Measurements from ENCODE around the gene SAMD10.

DNA sequence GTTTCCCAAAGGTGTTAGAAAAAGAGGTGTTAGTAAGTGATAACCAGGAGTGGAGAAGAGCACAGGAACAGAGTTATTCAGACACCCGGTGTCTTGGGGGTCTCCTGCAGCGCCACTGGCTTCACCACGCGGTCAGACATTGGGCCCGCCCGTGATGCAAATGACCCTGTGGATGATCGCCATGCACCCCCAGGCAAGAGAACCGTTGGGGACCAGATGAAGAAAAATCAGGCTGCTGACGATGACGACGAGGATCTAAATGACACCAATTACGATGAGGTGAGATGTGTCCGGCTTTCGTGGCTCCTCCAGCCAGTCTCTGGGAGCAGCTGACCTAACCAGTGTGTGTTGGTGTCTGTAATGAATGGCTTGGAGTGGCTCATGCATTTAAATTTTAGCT, 3.5 kb upstream of the SAMD10 start:
- TF ChIP-seq, protein P1, sequence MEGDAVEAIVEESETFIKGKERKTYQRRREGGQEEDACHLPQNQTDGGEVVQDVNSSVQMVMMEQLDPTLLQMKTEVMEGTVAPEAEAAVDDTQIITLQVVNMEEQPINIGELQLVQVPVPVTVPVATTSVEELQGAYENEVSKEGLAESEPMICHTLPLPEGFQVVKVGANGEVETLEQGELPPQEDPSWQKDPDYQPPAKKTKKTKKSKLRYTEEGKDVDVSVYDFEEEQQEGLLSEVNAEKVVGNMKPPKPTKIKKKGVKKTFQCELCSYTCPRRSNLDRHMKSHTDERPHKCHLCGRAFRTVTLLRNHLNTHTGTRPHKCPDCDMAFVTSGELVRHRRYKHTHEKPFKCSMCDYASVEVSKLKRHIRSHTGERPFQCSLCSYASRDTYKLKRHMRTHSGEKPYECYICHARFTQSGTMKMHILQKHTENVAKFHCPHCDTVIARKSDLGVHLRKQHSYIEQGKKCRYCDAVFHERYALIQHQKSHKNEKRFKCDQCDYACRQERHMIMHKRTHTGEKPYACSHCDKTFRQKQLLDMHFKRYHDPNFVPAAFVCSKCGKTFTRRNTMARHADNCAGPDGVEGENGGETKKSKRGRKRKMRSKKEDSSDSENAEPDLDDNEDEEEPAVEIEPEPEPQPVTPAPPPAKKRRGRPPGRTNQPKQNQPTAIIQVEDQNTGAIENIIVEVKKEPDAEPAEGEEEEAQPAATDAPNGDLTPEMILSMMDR (IDR thresholded peaks at IDR 0.05), result no peak
- TF ChIP-seq POLR2A (IDR thresholded peaks at IDR 0.05) (no peak), POLR2AphosphoS5 (IDR thresholded peaks at IDR 0.05) (no peak), EP300 (IDR thresholded peaks at IDR 0.05) (no peak)
